HG03457 (cell line): ENCODE data around the gene STIM1.
"Not testable (repeated sequence)": the region's sequence is repeated elsewhere in the genome, so short reads cannot be mapped to it uniquely, and the experiment has no call there.

Experiments
- ATAC-seq: cut with Tn5 transposase; IDR thresholded peaks from one replicate; pipeline ENCODE4 v1.9.1; 2021; ENCODE audit warnings: moderate number of reproducible peaks; ENCODE audit not compliant: unreplicated experiment

STIM1 gene

GRCh38 chr11:3879967-3880542, 24.6 kb downstream of the STIM1 start:
- peak; percentile 31 for ATAC-seq

DNA sequence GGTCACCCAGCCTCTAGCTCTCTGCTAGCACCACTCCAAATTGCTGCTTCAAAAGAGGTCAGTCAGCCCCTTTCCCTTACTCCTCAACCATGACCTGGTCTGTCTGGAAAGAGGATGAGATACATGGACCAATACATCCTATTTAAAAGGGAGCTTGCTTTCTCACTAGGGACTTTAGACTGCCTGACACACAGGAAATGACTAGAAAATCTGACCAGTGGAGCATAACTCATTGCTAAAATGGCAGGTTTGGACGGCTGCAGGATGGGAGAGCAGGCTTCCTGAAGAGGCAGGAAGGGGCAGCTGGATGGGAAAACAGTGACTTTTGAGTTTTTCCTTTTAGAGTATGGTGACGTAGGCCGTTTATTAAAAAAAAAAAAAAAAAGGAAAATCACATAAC, 25.3 kb downstream of the STIM1 start:
- ATAC-seq = no peak

- no peak for ATAC-seq
Observed at GRCh38 chr11:3882655-3883054, 27.2 kb downstream of the STIM1 start.

- no peak for ATAC-seq
Observed at GRCh38 chr11:3885855-3886254, 30.4 kb downstream of the STIM1 start.

DNA sequence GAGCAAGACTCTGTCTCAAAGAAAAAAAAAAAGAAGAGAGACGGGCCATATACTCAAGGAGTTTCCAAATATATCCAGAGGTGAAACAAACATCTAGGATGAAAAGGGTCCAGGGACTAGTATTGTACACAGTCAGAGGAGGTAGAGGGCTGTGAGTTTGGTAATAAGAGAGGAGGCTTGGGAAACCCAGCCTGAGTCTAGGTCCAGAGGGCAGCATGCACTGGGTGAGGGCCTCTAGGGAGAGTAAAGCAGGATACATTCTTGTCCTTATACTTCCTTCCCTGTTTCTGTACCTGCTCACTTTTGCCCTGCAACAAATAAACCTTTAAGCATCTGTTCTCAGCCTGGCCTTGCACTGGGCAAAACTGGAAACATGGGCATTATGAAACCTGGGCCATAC, 31.5 kb downstream of the STIM1 start:
- no peak for ATAC-seq

GRCh38 chr11:3888876-3889275, 33.4 kb downstream of the STIM1 start:
- ATAC-seq = no peak

DNA sequence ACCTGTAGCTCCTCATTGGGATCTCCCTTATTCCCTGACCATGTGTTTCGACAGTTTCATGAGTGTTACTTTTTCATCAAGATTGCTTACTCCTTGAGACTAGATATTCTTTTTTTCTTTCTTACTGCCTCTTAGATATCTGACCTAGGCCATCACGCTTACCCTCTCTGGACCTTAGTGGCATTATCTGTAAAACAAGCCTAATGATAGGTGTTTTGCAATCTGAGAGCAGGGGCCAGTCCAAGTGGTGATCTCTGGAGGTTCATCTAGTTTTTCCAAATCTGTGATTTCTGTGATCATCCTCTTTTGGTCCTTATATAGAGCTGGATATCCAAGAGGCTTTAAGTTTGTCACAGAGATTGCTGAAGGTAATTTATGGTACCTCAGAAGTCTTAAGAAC, 34.5 kb downstream of the STIM1 start:
- no peak for ATAC-seq

DNA sequence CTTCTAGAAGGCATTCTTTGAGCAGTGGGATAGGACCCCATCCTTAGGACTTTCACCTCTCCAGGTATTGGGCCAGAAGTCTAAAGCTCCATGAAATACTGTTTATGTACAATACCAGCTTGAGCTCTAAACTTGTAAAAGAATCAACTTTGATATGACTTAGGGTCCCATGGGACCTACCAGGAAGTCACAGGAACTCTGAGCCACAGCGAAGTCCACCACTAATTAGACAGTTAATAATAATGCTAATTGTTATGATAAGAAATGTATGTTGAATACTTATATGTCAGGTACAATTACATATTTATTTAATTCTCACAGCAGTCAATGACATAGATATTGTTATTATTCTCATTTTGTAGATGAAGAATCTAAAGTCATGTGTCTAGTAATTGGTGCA, 35.3 kb downstream of the STIM1 start:
- no peak for ATAC-seq

GRCh38 chr11:3891751-3892150, 36.3 kb downstream of the STIM1 start:
- ATAC-seq = no peak

DNA sequence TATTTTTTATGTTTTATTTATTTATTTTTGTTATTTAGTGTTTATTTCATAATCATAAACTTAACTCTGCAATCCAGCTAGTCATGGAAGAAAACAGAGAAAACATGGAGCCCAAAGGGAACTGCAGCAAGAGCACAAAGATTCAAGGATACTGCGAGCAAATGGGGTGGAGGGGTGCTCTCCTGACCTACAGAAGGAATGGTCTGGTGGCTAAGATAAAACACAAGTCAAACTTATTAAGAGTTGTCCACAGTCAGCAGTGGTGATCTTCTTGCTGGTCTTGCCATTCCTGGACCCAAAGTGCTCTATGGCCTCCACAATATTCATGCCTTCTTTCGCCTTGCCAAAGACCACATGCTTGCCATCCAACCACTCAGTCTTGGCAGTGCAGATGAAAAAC, 36.7 kb downstream of the STIM1 start:
- ATAC-seq = no peak

- ATAC-seq = no peak
Observed at GRCh38 chr11:3893311-3893710, 37.8 kb downstream of the STIM1 start.

GRCh38 chr11:3894128-3894731, 38.8 kb downstream of the STIM1 start:
- peak; percentile 93 for ATAC-seq

GRCh38 chr11:3896644-3897043, 41.2 kb downstream of the STIM1 start:
- no peak for ATAC-seq

GRCh38 chr11:3900230-3900629, 44.8 kb downstream of the STIM1 start:
- ATAC-seq = not testable (repeated sequence)

GRCh38 chr11:3901249-3902025, 46.0 kb downstream of the STIM1 start:
- ATAC-seq = no peak

DNA sequence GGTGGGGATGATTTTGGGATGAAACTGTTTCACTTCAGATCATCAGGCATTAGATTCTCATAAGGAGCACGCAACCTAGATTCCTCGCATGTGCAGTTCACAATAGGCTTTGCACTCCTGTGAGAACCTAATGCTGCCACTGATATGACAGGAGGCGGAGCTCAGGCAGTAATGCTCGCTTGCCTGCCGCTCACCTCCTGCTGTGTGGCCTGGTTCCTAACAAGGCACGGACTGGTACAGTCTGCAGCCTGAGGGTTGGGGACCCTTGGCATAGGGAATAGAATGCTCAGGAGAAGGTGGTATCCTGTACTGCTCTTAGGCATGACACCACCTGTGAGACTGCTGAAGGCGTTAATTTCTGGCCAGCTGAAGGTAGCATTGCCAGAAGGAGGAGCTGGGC, 47.0 kb downstream of the STIM1 start:
- no peak for ATAC-seq

- no peak for ATAC-seq
Observed at GRCh38 chr11:3903207-3903896, 47.9 kb downstream of the STIM1 start.

GRCh38 chr11:3904228-3904627, 48.8 kb downstream of the STIM1 start:
- no peak for ATAC-seq

GRCh38 chr11:3905080-3905953, 49.9 kb downstream of the STIM1 start:
- ATAC-seq = no peak

- no peak for ATAC-seq
Observed at GRCh38 chr11:3906166-3906565, 50.7 kb downstream of the STIM1 start.

GRCh38 chr11:3907590-3907989, 52.1 kb downstream of the STIM1 start:
- ATAC-seq = no peak
